ENCODE data around the gene SLC30A4.

GRCh38 chr15:45543051-45543450, 20.5 kb upstream of the SLC30A4 start:
- no peak for TF ChIP-seq EZH2 (IDR thresholded peaks at IDR 0.05; ENCODE audit: low read depth)
- TF ChIP-seq, protein P1, sequence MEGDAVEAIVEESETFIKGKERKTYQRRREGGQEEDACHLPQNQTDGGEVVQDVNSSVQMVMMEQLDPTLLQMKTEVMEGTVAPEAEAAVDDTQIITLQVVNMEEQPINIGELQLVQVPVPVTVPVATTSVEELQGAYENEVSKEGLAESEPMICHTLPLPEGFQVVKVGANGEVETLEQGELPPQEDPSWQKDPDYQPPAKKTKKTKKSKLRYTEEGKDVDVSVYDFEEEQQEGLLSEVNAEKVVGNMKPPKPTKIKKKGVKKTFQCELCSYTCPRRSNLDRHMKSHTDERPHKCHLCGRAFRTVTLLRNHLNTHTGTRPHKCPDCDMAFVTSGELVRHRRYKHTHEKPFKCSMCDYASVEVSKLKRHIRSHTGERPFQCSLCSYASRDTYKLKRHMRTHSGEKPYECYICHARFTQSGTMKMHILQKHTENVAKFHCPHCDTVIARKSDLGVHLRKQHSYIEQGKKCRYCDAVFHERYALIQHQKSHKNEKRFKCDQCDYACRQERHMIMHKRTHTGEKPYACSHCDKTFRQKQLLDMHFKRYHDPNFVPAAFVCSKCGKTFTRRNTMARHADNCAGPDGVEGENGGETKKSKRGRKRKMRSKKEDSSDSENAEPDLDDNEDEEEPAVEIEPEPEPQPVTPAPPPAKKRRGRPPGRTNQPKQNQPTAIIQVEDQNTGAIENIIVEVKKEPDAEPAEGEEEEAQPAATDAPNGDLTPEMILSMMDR (conservative IDR thresholded peaks at IDR 0.05), result no peak

Measured in PC-9 (cell line).